ENCODE measurements around the gene SYNDIG1.

Gene SYNDIG1

GRCh38 chr20:24674921-24675605, 205.6 kb downstream of the SYNDIG1 start:
- DNase-seq (ENCODE audit: low read depth): no peak

DNA sequence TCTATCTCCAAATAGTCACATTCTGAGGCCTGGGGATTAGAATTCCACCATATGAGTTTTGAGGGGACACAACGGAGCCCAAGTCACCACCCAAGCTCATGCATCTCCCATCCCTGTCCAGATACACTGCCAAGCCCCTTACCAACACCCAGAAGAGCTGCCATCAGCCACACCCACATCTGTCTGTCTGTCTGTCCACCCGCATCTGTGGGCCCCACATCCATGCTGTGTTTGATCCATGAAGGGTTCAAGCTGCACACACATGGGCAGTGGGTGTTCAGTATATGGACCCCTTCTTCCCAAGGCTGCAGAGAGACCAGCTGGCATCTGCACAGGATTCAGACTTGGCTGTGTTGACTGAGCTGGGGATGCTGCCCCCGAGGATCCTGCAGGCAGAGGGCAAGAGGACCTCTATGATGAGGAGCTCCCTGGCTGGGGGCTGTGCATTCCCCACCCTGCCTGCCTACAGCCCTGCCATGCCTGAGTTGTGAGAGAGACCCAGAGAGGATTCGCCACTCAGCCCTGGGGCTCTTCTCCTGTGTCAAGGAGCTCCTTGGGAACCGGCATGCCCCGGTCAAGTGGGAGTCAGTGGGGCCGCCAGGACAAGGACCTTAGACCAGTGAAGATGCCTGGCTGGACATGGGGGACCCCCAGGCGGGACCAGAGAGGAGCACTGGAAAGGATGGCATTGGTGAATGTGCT, 206.4 kb downstream of the SYNDIG1 start:
- no peak for DNase-seq (ENCODE audit: low read depth)

GRCh38 chr20:24676353-24676977, 207.0 kb downstream of the SYNDIG1 start:
- DNase-seq (ENCODE audit: low read depth): no peak

DNA sequence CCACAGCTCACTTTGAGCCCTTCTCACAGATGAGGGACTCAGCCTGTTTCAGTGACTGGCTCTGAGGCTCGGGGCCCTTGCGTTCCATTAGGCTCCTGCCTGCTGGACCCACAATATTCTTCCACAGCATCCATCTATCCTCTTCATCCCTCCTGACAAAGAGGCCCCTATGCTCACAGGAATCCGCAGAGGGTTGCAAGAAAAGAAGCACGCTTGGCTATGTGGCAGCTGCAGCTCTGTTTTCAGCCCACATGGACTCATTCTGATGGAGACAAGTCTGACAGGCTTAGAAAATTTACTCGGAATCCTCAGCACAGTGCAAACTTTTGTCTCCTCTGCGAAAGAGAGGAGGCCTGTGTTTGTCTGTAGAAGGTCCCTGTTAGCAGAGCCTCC, 207.5 kb downstream of the SYNDIG1 start:
- no peak for DNase-seq (ENCODE audit: low read depth)

DNA sequence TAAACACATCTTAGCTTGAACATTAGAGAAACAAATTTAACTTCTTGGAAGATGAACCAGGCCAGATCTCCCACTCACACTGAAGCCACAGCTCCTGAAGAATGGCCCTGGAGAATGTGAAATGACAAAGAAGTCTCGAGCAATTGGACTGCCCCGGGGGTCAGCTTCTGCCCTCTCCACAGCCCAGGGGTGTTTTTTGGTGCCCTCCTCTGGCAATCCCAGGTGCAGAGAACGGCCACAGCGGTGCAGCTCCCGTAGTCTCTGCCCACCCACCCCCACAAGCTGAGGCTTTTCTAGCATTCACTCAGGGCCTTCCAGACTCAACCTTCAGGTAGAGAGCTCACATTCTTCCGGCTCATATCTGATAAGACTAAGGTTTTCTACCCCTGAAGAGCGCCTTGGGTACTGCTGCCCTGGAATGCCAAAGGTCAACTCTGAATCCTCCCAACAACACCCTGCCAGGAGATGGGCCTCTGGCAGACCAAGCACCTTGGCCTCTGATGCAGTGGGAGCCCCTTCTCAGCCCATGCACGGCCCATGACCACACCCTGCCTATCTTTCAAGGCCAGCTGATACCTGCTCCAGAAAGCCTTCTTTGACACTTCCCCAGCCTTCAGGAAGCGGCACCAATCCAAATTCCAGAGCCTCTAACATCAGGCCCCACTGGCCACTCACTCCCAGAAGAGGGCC, 208.3 kb downstream of the SYNDIG1 start:
- no peak for DNase-seq (ENCODE audit: low read depth)

DNA sequence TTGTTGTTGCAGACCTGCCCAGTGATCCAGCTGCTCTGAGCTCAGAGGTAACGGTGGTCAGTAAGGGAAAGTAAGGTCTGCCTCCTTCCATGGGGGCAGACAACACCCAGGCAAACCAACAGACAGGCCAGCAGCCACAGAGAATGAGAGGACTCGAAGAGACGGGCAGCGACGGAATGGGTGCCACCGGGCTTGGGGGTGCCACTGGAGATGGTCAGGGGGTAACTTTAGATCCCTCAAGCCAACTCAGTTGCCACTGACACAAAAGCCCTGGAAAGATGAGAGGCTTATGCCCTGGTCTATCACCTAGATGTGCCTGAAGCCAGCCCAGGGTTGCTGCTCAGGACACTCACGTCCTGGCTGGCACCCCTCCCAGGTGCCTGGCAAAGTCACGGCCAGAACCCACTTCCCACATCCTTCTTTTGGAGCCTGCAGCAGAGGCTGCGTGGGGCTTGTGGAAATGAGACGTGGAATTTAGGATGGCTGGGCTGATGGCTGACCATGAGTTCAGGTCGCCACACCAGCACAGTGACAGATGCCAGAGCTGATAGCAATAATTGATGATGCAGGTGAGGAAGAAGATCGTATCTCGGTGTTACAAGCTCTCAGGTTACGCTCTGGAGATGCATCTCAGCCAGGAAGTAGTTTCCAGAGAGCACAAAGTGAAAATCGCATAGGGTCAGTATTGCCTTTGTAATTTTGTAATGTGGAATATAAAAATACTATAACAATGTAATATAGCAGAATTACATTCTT, 209.1 kb downstream of the SYNDIG1 start:
- no peak for DNase-seq (ENCODE audit: low read depth)

DNA sequence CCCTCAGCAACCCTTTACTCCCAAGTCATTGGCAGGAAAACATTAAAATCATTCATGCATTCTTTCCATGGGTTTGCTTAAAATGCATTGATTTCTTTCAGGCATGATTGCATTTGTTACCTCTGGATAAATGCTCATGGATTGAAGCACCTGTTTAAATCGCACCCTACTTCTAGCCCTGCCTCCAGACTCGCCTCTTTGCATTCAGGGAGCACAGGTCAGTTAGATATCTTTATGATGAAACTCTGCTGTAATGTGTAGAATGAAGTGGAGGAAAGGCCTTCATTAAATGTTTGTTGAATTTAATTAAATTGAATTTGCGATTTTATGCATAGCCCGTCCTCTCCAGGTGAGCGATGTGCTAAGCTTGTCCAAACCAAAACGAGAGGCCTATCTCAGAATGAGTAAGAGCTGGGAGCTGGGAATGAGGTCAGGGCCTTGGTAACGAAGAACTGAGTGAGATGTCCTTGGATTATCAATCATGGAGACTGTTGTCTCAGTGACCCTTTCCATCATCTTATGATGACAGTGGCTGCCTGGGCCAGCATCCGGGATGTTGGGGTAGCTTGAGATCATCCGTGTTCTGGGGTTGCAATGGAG, 210.1 kb downstream of the SYNDIG1 start:
- no peak for DNase-seq (ENCODE audit: low read depth)

- DNase-seq (ENCODE audit: low read depth): no peak
Measured at GRCh38 chr20:24681634-24682495, 212.4 kb downstream of the SYNDIG1 start.

DNA sequence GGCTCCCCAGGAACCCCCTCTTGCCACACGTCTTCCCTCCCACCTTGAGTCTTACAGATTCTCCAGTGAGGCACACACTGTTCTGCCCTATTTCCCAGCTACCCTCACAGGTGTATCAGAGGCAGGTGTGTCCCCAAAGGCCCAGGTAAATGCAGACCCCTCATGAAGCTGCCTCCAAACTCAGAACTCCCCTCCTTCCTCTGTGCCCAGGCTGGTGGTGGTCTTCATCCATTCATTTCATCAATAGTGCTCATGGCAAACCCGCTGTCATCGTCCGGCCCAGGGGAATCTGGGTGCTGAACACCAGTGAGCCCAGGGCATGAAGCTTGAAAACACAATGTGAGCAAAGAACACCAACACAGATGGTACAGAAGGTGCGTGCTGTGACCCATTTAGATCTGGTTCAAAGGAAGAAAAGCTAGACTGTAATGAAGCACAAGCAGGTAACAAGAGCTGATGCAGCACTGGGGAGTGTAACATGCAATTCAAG, 213.1 kb downstream of the SYNDIG1 start:
- no peak for DNase-seq (ENCODE audit: low read depth)

- DNase-seq (ENCODE audit: low read depth): no peak
Measured at GRCh38 chr20:24683676-24684075, 214.2 kb downstream of the SYNDIG1 start.

GRCh38 chr20:24684421-24684871, 215.0 kb downstream of the SYNDIG1 start:
- no peak for DNase-seq (ENCODE audit: low read depth)

- DNase-seq (ENCODE audit: low read depth): no peak
Measured at GRCh38 chr20:24684956-24685691, 215.7 kb downstream of the SYNDIG1 start.

- no peak for DNase-seq (ENCODE audit: low read depth)
Measured at GRCh38 chr20:24685736-24686135, 216.3 kb downstream of the SYNDIG1 start.

GRCh38 chr20:24686156-24686555, 216.7 kb downstream of the SYNDIG1 start:
- DNase-seq (ENCODE audit: low read depth): no peak

- DNase-seq (ENCODE audit: low read depth): no peak
Measured at GRCh38 chr20:24690408-24690807, 221.0 kb downstream of the SYNDIG1 start.

DNA sequence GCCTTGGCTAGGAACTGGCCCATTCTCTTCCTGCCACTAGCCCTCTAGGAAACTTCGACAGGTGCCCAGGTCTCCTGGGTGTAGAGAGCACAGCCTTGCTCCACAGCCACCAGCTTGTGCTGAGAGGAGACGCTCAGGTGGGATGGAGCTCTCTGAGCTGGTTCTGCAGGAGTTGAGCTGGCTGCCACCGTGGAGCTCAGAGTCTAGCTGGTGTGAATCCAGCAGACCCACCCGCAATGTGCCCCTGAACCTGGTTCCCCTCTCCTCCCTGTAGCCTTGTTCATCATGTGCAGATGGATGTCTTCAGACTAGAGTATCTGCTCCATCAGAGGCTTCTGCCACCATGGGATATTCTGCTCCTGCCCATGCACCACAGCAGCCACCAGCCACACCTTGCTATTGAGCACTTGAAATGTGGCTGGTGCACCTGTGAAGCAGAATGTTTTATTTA, 222.5 kb downstream of the SYNDIG1 start:
- no peak for DNase-seq (ENCODE audit: low read depth)

- DNase-seq (ENCODE audit: low read depth): no peak
Measured at GRCh38 chr20:24692446-24693200, 223.2 kb downstream of the SYNDIG1 start.

DNA sequence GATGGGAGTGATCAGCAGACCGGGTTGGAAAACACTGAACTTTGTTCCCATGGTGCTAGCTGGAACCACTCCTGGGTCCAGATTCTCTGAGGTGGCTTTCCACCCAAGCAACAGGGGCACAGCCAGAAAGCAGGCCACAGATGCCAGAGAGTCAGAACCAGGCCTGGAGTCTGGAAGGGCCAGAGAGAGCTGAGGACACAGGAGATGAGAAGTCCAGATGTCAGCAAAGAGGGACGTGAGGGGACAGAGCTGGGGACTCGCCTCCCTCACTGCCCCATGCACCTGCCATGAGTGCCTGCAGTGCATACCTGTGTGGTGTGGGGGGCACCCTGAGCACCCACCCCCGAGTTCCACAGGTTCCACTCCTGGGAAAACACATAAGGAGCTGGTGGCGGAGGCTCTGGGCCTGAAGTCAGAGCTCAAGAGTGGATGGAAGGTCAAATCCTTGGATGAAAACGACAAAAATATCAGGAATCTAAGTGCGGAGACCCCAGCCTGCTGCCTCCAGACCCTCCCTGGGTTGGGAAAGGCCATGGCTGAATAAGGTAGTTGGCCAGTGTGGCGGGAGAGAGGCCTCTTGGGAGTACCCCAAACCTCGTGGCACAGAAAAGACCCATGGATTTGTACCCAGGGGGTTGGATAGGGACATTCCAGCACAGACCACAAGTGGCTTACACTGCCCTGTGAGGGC, 224.2 kb downstream of the SYNDIG1 start:
- DNase-seq (ENCODE audit: low read depth): no peak
